Medulla oblongata (tissue), 1 donor: ENCODE measurements around the gene ZACN.
A peak's percentile ranks its signal among the peaks of the same experiment; 100 is the strongest.

Experiments used
- DNase-seq: peaks from one replicate; pipeline ENCODE4 v3.0.0-alpha.2; 2015; ENCODE audit errors: extremely low spot score

The ZACN gene

GRCh38 chr17:76102944-76103273 lies 23.9 kb downstream of the ZACN start:
- DNase-seq: no peak

- peak; percentile 96 for DNase-seq
Measured at GRCh38 chr17:76103274-76104139, 24.5 kb downstream of the ZACN start, which contains the start of gene EXOC7. TSS of gene EXOC7 (minus strand) at chr17:76103787. CDS start at chr17:76103692, 95 bp downstream.

GRCh38 chr17:76104140-76104895 lies 25.3 kb downstream of the ZACN start:
- no peak for DNase-seq

GRCh38 chr17:76104896-76105231 lies 25.9 kb downstream of the ZACN start:
- DNase-seq: no peak

GRCh38 chr17:76106703-76107102 lies 27.7 kb downstream of the ZACN start:
- DNase-seq: no peak

GRCh38 chr17:76107509-76107908 lies 28.5 kb downstream of the ZACN start:
- DNase-seq: no peak

- no peak for DNase-seq
Measured at GRCh38 chr17:76111956-76112355, 33.0 kb downstream of the ZACN start.

- no peak for DNase-seq
Measured at GRCh38 chr17:76115138-76115754, 36.3 kb downstream of the ZACN start.

- DNase-seq: no peak
Measured at GRCh38 chr17:76119409-76120371, 40.7 kb downstream of the ZACN start.

- no peak for DNase-seq
Measured at GRCh38 chr17:76120658-76121008, 41.7 kb downstream of the ZACN start.

- no peak for DNase-seq
Measured at GRCh38 chr17:76121932-76122430, 43.0 kb downstream of the ZACN start.

DNA sequence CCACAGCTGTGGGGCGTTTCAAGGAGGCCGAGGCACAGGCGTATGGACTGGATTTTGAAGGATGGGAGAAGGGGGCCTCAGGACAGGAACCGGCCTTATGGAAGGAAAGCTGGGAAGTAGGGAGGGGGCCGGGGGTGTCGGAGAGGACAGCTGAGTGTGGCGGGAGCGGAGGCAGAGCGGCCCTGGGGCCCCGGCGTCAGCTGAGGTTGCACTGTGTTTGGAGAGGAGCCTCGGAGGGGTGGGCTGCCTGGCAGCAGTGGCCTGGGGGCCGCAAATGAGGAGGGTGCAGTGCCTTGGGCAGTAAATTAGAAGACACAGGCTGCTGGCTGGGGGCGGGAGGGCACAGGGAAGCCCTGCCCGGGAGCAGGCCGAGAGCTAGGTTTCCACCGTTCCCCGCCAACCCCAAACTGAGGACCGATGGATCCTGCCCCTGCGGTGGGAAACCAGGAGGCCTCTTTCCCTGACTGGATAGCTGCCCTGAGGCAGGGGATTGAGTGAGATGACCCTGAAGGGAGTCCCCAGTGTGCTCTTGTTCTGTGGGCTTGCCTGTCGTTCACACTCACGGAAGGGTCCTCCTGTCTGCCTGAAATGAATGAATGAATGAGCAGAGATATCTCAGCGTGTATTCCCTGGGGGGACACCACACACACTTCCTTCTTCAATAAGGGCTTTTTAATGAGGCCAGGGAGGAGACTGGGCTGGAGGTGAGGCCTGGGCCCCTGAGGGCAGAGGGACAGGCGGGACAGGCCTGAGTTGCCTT lies 43.6 kb downstream of the ZACN start:
- no peak for DNase-seq

DNA sequence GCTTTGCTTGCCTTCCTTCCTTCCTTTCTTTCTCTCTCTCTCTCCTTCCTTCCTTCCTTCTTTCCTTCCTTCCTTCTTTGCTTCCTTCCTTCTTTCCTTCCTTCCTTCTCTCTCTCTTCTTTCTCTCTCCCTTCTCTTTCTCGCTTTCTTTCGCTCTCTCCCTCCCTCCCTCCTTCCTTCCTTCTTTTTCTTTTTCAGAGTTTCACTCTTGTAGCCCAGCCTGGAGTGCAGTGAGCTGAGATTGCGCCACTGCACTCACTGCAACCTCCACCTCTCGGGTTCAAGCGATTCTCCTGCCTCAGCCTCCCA lies 44.2 kb downstream of the ZACN start:
- DNase-seq: no peak

DNA sequence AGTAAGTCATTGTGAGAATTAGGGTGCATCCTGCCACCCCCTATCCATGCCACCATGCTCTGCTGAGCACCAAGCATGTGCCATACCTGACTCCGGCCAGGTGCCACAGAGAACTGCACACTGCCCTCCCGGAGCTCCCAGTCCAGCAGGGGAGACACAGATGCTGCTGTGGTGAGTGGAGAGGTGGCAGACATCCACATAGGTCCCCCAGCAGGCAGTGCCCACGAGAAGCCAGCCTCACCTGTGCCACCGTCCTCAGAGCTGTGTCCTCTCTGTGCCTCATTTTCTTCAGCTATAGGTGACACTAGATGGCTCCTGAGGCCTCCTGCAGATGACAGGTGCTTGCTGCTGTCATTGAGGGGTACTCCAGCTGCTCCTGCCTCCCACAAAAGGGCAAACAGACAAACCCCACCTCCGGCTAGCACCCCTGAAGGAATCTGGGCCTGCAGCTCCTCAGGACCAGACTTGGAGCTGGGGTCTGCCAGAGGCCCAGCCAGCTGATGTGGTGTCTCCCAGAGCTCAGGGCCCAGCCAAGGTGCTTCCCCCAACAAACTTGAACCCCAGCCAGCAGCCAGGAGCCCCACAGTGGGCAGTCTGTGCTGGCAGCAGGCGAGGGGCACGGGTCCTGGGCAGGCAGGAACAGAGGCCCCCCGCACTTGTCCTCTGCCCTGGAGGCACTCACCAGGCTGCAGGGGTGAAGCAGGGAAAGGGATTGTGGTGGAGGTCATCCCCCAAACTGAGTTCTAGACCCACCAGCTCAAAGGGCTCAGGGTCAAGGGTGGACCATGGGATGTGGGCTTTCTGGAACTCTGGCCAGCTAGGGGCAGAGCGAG lies 45.0 kb downstream of the ZACN start:
- DNase-seq: no peak

DNA sequence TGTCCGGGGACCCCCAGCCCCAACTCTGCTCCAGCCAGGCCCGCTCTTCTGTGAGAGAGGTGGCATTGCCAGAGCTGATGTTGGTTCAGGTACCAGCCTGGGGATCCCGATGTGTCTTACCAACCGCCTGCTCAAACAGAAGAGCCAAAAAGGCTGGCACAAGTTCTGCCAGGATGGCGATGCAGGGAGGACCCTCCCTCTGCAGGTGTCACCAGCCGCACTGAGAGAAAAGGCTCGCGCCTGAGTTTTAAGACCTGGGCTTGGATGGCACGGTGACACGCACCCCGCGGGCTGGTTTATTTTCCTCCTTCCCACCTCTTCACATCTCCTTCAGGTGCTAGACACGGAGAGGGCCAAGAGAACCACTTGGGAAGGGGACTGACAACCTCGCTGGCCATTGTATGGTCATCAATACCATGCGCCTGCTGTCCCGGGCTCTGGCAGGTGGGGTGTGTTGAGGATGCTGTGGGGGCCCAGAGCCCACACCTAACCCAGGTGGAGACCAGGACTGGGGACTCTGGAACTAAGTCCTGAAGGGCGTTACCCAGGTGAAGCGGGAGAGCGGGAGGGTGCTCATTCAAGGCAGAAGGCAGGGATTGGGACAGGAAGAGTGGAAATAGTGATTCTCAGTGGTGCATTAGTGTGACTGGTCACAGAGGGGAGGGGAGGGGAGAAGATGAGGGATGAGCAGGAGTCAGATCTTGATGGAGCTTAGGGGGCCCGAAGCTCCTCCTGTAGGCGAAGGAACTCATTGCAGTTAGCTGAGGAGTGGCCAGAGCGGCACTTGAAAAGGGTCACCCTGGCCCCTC lies 45.8 kb downstream of the ZACN start:
- no peak for DNase-seq

DNA sequence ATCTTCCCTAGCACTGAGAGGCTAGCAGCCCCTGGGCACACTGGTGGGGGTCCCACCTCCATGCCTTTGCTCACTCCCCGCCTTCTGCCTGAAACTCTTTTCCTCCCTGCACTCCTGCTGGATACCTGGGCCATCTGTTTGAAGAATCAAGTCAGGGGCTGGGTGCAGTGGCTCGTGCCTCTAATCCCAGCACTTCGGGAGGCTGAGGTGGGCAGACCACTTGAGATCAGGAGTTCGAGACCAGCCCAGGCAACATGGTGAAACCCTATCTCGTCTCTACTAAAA lies 46.4 kb downstream of the ZACN start:
- DNase-seq: no peak

DNA sequence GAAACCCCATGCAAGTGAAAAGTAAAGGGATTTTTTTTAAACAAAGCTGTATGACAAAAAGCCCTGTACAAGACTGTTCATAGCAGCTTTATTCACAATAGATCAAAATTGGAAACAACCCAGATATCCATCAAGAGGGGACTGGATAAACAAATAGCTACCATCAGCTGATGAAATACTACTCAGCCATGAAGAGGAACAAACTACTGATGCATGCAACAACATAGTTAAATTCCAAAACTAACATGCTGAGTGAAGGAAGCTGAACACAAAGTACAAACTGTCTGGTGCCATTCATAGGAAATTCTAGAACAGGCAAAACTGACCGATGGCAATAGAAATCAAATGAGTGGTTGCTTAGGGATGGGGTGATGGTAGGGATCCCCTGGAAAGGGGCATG lies 46.9 kb downstream of the ZACN start:
- no peak for DNase-seq

- DNase-seq: no peak
Measured at GRCh38 chr17:76130473-76130872, 51.5 kb downstream of the ZACN start.

DNA sequence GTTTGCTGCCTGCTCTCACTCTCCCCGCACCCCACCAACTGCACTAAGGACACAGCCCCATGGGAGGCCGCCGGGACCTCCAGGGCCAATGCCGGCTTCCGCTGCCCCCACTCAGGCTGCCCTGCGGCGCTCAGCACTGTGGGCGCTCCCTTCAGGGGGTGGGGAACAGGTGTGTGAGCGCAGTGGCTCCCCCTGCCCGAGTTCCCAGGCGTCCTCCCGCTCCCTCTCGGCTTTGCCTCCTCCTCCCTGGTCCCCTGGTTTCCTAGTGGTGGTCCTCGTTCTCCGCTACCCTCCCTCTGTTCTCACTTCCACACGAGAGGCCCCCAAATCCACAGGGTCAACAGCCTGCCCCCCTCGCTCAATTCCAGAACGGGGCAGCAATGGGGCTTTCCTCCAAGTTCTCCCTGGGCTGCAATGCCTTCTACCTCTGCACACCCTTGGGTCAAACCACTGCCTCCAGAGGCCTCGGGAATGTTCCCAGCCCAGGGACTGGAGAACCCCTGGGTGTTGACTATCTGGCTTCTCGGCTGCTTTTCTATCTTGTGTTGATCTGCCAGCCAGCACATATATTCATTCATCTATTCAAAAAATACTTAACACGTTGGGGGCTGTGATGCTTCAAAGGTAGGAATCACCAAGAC lies 52.2 kb downstream of the ZACN start:
- DNase-seq: no peak
